Jurkat, Clone E6-1 (cell line): Measurements from ENCODE around the gene C1orf146. TPM values are rescaled to one million over a fixed set of nuclear protein-coding genes. Genes with fewer than 3 reads are reported as not detected.
"Not testable (repeated sequence)": the region's sequence is repeated elsewhere in the genome, so short reads cannot be mapped to it uniquely, and the experiment has no call there.

ENCODE experiments used
- DNase-seq: peaks from one replicate; pipeline ENCODE4 v3.0.0-alpha.2; 2011; ENCODE audit warnings: low read depth, low spot score
- H3K4me3 ChIP-seq: 2 replicates; pipeline ENCODE4 v1.5.1; 2011; ENCODE audit warnings: mild to moderate bottlenecking, low read length, control low read depth, moderate library complexity
- polyA plus RNA-seq: library from polyadenylated mRNA; unstranded; fragments of >200 nt; gene quantifications from one replicate; pipeline ENCODE4 v1.2.1, GENCODE V29; 2012; ENCODE audit warnings: missing spikeins; ENCODE audit not compliant: insufficient read length, insufficient read depth

The C1orf146 gene, protein sequence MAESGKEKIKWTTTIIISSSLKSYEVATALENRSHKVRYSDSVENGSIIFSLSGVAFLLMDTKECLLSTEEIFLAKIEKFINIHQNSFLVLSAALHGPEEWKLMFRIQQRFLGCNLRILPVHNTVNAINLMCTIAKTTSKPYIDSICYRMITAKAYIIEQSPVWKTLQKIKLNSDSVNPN
- not detected for polyA plus RNA-seq

DNA sequence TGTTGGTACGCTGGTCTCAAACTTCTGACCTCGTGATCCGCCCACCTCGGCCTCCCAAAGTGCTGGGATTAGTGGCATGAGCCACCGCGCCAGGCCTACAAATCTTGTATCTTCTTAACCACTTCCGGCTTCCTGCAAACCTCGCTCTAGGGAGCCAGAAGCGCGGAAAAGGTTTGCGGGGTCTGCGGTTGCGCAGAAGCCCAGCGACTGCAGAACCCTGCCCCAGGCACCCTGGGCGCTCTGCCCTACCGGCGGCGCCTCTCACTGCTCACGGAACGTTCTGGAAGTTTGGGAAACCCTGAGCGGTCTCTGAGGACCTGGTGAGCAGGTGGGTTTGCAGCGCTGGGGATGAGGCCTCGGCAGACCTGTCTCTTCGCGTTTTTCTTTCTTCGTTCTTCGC lies at the start of gene C1orf146:
TSS of gene C1orf146 (plus strand) at position 195 of the 400 bp plus-strand sequence. CDS start 13,506 bp downstream, outside the sequence.
- DNase-seq: no peak
- H3K4me3 ChIP-seq: no peak within 1 kb of the TSS

DNA sequence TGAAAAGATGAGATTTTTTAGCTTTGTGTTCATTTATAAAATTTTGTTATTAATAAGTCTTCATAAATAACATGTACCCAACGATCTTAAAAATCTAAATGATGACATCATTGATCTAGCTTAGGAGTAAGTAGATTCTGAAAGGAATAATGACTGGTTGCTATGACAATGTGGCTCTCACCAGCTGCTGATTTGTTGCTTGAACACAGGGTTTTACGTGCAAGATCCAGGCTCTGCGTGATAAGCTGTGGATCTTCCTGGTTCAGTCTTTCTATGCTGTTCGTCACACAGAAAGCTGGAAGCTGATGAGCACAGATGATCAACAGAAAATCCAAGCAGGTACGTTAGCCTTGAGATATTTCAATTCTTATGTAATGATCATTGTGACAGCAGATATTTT lies 49.1 kb upstream of the C1orf146 start:
- DNase-seq: no peak

DNA sequence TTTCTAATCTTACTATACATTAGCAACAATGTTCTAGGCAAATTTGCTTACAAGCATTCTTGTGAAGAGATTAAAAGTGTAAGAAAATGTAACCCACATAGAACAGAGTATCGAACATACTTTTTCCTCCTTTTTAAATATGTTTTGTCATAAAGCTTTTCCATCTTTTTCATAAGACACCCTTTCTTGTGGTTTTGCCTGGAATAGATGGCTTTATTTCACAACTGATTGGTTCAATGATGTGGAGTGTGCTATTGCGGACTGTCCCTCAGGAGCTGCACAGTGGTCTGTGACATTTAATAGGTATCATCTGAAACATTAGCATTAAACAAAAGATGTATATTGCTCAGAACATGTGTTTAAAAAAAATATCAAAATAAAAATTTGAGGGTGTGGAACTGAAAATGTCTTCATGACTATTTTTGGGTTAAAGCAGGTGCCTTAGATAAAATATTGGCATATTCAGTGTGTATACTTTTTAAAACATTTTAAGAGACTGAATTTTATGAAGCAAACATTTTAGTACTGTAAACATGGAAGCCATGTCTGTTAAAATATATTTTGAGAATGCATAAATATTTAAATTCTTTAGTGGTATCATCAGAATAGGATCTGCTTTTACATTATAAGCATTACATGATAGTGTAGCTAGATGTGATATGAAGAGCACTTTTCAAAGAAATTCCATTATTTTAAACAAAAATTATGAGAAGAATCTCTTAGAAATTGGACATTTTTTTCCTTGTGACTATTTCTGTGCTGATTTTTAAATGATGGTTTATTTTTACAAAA lies 48.3 kb upstream of the C1orf146 start:
- no peak overlapping the region for H3K4me3 ChIP-seq
- DNase-seq: no peak

More for the DNA sequence above, 49.1 kb upstream of the C1orf146 start:
- no peak overlapping the region for H3K4me3 ChIP-seq

DNA sequence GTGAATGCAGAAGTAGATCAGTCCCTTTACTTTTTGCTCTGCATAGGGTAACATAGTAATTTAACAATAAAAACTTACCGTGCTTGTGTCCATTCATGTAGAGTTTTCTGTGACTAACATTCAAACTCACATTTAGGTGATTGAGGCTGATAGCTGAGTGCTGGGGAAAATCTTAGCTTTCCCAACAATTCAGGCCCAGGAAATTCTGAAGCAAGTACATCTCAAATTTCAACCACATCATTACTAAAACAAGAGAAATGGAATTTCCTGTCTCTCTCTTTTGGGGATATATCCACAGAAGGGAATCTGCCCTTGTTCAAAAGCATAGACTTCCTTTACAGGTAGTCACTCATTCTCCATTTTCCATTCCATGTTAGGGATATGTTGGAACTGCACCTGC lies 33.1 kb upstream of the C1orf146 start:
- no peak overlapping the region for H3K4me3 ChIP-seq
- DNase-seq: no peak

DNA sequence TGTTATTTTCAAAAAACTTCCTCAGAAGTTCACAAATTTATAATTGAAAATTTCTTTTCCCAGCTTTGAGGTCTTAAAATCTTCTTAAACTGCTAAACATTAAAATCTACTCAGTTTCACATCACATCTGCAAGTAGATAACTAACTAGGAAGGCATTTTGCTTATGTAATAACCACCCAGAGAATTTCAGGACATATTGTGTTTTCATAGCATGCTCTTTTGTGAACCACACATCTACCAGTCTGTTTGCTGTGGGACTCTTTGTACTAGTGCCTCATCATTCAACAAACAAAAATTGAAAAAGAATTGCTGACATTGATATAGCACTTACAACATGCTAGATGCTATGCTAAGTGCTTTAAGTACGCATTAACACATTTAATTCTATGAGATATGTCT lies 31.6 kb upstream of the C1orf146 start:
- no peak overlapping the region for H3K4me3 ChIP-seq
- DNase-seq: no peak

DNA sequence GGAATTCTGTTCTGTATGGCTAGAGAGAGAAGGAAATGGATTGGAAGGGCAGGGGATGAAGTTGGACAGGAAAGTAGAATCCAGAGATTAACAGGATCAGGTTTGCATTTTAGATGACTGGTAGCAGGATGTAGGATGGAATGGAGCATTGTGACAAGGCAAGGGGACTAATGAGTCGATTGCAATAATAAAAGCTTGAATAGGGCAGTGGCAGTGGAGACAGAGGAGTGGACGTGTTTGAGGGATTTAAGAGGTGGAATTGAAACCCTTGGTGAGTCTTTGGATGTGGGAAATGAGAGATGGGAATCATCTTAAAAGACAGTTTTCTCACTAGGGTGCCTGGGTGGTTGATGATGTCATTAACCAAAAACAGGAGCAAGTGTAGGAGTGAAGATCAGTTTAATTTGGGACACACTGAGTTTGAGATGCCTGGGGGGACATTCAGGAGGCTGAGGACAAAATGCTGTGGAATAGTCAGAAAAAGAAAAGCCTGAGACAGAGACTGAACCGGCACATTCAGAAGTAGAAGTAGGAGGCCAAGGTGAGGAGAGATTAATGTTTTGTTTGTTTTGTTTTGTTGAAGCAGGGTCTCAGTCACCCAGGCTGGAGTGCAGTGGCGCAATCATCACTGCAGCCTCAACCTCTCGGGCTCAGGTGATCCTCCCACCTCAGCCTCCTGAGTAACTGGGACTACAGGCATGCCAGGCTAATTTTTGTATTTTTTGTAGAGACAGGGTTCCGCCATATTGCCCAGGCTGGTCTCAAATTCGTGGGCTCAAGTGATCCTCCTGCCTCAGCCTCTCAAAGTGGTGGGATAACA lies 29.1 kb upstream of the C1orf146 start:
- no peak for DNase-seq
- no peak overlapping the region for H3K4me3 ChIP-seq

DNA sequence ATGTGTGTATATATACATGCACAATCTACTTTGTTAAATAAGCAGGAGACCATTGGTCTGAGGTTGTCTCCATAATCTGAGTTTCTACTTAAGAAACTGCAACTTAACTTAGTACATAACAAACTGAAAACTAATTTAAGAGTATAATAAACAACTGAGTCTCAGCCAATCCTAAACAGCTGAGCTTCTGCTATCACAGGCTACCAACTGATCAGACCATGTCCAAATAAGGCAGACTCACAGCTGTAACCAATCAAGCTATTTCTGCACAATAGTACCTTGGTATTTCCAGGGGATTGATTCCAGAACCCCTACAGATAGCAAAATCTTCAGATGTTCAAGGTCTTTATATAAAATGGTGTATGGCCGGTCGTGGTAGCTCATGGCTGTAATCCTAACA lies 26.0 kb upstream of the C1orf146 start:
- H3K4me3 ChIP-seq: no peak overlapping the region
- no peak for DNase-seq

DNA sequence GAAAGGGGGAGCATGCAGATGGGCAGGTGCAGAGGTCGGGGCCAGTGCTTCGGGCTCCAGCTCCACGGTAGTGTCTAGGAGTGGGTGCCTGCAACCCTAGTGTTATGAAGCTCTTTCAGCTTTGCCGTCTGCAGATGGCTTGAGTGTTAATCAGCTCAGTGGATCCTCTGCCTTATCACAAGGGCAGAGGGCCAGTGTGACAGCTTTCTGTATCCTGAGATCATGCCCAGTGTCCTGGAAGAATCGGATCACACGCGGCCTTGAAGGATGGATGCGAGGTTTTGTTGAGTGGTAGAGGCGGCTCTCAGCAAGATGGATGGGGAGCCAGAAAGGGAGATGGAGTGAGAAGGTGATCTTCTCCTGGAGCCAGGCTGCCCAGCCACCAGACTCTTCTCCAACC lies 25.5 kb upstream of the C1orf146 start:
- H3K4me3 ChIP-seq: no peak overlapping the region
- no peak for DNase-seq

DNA sequence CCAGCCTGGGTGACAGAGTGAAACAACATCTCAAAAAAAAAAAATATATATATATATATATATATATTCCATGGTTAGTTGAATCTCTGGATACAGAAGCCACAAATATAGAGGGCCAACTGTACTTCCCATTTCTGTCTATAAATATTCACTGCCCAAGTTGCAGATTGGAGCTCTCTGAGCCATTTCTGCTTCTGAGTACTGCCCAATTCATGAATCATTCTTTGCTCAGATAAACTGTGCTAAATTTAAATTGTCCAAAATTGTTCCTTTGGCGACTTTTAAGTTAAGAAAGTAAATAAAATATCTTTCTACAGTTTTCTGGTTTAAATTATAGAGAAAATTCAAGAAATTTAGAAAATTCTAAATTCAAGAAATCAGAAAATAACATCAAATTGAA lies 23.2 kb upstream of the C1orf146 start:
- DNase-seq: no peak
- H3K4me3 ChIP-seq: no peak overlapping the region

DNA sequence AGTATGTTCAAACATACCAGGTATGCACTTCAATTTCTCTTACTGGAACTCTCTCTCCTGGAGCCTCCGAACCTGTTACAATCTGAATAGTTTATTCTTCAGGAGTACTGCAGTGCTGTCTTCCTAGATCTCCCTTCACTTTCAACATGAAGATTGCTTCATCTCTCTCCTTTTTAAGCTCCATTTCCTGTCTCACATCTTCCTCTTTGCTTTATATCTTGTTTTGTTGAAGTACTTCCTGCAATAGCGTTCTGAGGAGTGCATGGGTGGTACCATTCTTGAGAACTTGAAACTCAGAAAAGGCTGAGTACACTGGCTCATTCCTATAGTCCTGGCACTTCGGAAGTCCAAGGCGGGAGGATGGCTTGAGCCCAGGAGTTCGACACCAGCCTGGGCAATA lies 15.7 kb upstream of the C1orf146 start:
- peak; percentile 41 for DNase-seq

DNA sequence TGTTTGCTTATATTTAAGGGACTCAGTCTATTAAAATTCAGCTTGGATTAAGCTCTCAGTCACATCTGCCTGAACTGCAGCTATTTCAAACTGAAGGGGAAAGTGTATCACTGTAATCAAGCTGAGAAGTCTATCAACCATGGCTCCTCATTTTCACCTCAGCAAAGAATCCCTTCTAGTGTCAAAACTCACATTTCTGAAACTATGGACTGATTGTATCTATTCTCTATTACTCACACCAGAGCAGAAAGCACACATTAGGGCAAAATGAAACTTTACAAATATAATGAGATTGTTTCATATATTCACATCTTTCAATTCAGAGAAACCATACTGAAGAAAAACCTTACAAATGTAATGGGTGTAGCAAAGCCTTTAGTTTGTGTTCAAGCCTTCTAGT lies 14.6 kb upstream of the C1orf146 start:
- no peak overlapping the region for H3K4me3 ChIP-seq
- DNase-seq: no peak

More for the DNA sequence above, 15.7 kb upstream of the C1orf146 start:
- H3K4me3 ChIP-seq: no peak overlapping the region

DNA sequence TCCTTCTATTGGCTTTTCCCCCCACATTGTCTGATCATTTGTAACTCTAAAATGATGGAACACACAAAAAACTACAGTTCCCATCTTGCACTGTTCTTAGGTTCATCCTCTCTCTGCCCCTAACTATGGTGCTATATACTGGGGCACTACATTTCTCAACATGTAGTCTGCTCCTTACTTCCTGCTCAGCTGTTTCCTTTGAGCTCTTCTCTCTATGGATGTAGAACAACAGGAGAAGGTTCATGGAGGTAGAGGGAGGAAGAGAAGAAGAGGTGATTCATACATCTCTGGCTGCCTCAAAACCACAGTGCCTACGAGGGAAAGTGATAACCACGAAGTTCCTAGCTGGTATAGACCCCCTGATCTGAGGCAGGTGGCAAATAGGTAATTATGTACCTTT lies 7.0 kb upstream of the C1orf146 start:
- no peak overlapping the region for H3K4me3 ChIP-seq
- no peak for DNase-seq

DNA sequence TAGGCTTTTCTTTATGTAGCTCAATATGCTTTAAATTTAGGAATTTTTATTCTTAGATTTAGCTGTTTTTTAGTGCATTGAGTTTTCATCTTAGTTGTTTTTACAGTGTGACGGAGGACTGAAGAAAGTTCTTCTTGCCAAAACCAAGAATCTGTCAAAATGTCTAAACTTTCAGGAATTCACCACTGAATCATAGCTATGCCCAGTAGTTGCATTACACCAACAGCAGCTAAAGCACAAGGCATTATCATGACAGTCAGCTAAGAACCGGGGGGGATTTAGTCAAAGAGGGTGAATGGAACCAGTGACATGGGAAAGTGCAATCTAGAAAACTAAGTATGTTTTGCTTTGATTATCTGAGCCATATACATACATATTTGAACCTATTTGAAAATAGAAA lies 6.5 kb upstream of the C1orf146 start:
- DNase-seq: no peak

DNA sequence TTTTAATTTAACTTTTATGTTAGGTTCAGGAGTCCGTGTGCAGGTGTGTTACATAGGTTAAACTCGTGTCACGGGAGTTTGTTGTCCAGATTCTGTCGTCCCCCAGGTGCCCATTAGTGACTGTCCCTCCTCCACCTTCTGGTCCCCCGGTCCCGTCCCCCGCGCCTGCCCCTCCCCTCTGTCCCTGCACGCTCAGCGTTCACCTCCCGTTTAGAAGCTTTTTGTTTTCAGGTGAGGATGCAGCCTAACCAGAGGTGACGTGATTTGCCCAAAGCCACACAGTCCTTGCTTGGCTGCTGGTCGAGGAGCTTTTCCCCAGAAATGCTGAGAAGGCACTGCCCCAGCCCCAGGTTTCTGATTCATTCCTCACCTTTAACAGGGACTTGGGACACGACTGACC lies 844 bp downstream of the C1orf146 start:
- H3K4me3 ChIP-seq: no peak overlapping the region
- no peak for DNase-seq

More for the DNA sequence above, 6.5 kb upstream of the C1orf146 start:
- no peak overlapping the region for H3K4me3 ChIP-seq

DNA sequence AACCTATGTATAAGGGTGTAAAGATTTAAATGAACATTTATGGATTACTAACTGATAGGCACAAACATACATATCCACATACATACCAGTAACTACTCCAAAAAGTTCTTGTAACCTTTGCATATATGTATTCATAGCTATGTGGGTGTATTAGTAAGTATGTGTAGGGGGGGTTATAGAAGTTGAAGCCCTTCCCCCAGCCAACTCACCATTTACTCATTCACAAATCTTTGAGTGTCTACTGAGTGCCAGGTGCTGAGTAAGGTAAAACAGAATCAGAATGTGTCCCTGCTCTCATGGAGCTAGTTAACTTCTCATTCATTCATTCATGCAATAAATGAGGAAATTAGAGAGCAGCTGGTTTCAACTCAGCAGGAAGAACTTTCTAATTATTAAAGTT lies 1.3 kb downstream of the C1orf146 start:
- DNase-seq: no peak
- H3K4me3 ChIP-seq: no peak overlapping the region

DNA sequence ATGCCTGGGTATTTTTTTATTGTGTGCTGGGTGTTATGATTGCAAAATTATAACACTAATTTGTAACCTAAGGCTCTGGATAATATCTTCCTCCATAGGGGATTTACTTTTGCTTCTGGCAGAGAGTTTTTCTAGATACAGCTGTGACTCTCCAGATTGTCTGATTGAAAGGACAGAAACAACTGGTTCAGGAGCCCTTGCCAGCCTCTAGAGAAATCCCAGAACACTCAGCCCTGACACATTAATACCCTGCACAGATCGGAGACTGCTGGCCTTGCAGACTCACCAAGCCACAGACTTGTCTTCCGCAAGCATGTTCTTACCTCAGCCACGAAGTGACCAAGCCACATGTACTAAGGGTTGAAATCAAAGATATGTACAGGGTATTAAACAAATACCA lies 10.7 kb downstream of the C1orf146 start:
- no peak for DNase-seq
- H3K4me3 ChIP-seq: no peak overlapping the region

DNA sequence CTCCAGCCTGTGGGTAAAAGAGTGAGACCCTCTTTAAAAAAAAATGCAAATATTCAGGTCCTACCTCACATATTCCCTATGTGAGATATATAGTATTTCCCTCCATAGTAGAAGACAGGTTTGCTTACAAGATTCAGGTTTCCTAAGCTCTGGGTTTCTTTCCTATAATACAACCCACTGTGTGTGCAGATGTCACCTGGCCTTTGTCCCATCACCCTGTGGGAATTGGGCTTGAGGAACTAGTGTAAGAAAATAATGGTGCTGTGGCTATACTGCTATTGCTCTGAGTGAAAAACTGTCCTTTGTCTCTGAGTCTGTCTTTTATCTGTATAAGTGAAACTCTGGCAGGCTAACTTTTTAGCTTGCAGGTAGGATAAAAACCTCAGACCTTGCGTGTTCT lies 13.0 kb downstream of the C1orf146 start:
- no peak for DNase-seq
- H3K4me3 ChIP-seq: no peak overlapping the region

DNA sequence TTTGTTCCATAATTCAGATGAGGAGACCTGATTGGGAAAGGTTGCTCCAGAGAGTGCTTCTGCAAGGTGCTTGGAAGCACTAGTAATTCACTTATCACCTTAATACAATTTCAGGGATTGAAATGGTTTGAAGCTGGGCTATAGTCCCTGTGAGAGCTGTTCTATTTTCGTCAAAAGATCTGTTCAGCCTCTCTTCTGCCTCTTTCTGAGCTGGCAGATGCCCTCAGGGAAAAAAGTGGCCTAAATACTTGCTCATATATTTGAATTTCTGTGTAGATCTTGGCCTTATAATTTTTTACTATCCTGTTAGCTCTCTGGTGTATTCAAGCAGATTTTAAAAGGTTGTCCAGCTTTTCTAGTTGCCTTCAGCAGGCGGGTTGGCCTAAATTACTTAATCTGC lies 22.3 kb downstream of the C1orf146 start:
- DNase-seq: no peak
- H3K4me3 ChIP-seq: no peak overlapping the region

DNA sequence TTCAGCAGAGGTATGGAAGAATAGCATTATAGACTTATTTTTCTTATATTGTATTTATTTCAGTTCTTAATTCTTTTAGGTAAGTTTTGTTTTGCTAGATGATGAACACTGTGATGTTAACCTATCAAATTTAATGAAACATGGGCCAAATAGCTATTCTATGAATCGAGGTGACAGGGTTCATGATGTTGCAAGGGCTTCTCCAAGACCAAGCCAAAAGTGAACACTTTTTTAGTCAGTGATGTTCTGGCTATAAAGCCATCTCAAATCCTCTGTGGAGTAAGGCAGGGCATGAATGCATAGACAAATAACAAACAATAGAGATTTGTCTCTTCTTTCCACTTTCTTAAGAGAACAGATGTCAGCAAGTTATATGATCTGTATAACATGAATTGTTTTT lies 26.7 kb downstream of the C1orf146 start:
- DNase-seq: no peak
- H3K4me3 ChIP-seq: no peak overlapping the region

DNA sequence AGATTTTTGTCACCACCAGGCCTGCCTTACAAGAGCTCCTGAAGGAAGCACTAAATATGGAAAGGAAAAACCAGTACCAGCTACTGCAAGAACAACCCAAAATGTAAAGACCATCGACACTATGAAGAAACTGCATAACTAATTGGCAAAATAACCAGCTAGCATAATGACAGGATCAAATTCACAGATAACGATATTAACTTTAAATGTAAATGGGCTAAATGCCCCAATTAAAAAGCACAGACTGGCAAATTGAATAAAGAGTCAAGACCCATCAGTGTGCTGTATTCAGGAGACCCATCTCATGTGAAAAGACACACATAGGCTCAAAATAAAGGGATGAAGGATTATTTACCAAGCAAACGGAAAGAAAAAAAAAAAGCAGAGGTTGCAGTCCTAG lies 37.0 kb downstream of the C1orf146 start:
- not testable (repeated sequence) for DNase-seq, H3K4me3 ChIP-seq
